HepG2 (cell line): ENCODE results near the gene THSD8. TPM values are rescaled to one million over a fixed set of nuclear protein-coding genes. Genes with fewer than 3 reads are reported as not detected.

Experiments
- CENPT ChIP-seq: sonication (generic); formaldehyde crosslinking; IDR thresholded peaks from 2 replicates; pipeline ENCODE4 v1.8.0; 2022; ENCODE audit warnings: low read depth, mild to moderate bottlenecking, moderate library complexity, missing genetic modification reagents
- HDAC2 ChIP-seq: sonication (generic); formaldehyde crosslinking; IDR thresholded peaks from 2 replicates; pipeline ENCODE4 v1.4.0; 2020; ENCODE audit warnings: missing genetic modification reagents
- IRF2 ChIP-seq: IDR thresholded peaks from 2 replicates; pipeline ENCODE4 v1.6.1; 2018; ENCODE audit warnings: missing genetic modification reagents, missing compliant biosample characterization
- IRF9 ChIP-seq: sonication (generic); formaldehyde crosslinking; IDR thresholded peaks from 2 replicates; pipeline ENCODE4 v1.8.0; 2022; ENCODE audit warnings: missing genetic modification reagents, mild to moderate bottlenecking, borderline replicate concordance
- NFKBIZ ChIP-seq: IDR thresholded peaks from 2 replicates; pipeline ENCODE4 v1.6.1; 2018; ENCODE audit warnings: missing genetic modification reagents, missing compliant biosample characterization
- NKX3-1 ChIP-seq: sonication (generic); formaldehyde crosslinking; IDR thresholded peaks from 2 replicates; pipeline ENCODE4 v1.5.0; 2020; ENCODE audit warnings: missing genetic modification reagents
- SNRNP70 ChIP-seq: fragments of 200-400 bp; formaldehyde crosslinking; IDR thresholded peaks from 2 replicates; pipeline ENCODE4 v1.6.1; 2017; ENCODE audit warnings: mild to moderate bottlenecking, low read depth, low read length, moderate library complexity
- SP1 ChIP-seq, 2 experiments: fragments of 450-650 bp in 1 of 2; sonication (generic) in 1 of 2; formaldehyde crosslinking in 1 of 2; IDR thresholded peaks; 2 replicates each; pipeline versions ENCODE4 v1.4.0 to v1.6.1; 2016 to 2020; ENCODE audit warnings: missing genetic modification reagents in 1 of 2
- SP5 ChIP-seq: IDR thresholded peaks from 2 replicates; pipeline ENCODE4 v1.6.1; 2016; ENCODE audit warnings: low read depth, borderline replicate concordance
- SPEN ChIP-seq: sonication (generic); formaldehyde crosslinking; IDR thresholded peaks from 2 replicates; pipeline ENCODE4 v1.5.1; 2020; ENCODE audit warnings: low read depth, mild to moderate bottlenecking, missing genetic modification reagents
- ZBTB7B ChIP-seq: sonication (generic); formaldehyde crosslinking; IDR thresholded peaks from 2 replicates; pipeline ENCODE4 v1.4.0; 2020; ENCODE audit warnings: missing genetic modification reagents
- ZFP36L2 ChIP-seq: sonication (generic); formaldehyde crosslinking; IDR thresholded peaks from 2 replicates; pipeline ENCODE4 v1.4.0; 2020; ENCODE audit warnings: missing genetic modification reagents
- ZFP41 ChIP-seq: sonication (generic); formaldehyde crosslinking; IDR thresholded peaks from 2 replicates; pipeline ENCODE4 v1.4.0; 2020; ENCODE audit warnings: mild to moderate bottlenecking, missing genetic modification reagents, borderline replicate concordance
- ZNF124 ChIP-seq: sonication (generic); formaldehyde crosslinking; IDR thresholded peaks from 2 replicates; pipeline ENCODE4 v1.4.0; 2020; ENCODE audit warnings: missing genetic modification reagents
- ZNF333 ChIP-seq: sonication (generic); formaldehyde crosslinking; IDR thresholded peaks from 2 replicates; pipeline ENCODE4 v1.4.0; 2020; ENCODE audit warnings: mild to moderate bottlenecking, missing genetic modification reagents, borderline replicate concordance
- ZNF451 ChIP-seq: sonication (generic); formaldehyde crosslinking; IDR thresholded peaks from 2 replicates; pipeline ENCODE4 v1.5.0; 2020; ENCODE audit warnings: mild to moderate bottlenecking, missing genetic modification reagents
- ZNF557 ChIP-seq: sonication (generic); formaldehyde crosslinking; IDR thresholded peaks from 2 replicates; pipeline ENCODE4 v1.4.0; 2020; ENCODE audit warnings: missing genetic modification reagents
- ZNF605 ChIP-seq: sonication (generic); formaldehyde crosslinking; IDR thresholded peaks from 2 replicates; pipeline ENCODE4 v1.8.0; 2022; ENCODE audit warnings: mild to moderate bottlenecking, missing genetic modification reagents
- ZNF777 ChIP-seq: sonication (generic); formaldehyde crosslinking; IDR thresholded peaks from 2 replicates; pipeline ENCODE4 v1.4.0; 2020; ENCODE audit warnings: missing genetic modification reagents
- ZNF780A ChIP-seq: sonication (generic); formaldehyde crosslinking; IDR thresholded peaks from 2 replicates; pipeline ENCODE4 v1.8.0; 2022; ENCODE audit warnings: mild to moderate bottlenecking, missing genetic modification reagents, moderate library complexity
- ZNF883 ChIP-seq: sonication (generic); formaldehyde crosslinking; IDR thresholded peaks from 2 replicates; pipeline ENCODE4 v1.5.1; 2020; ENCODE audit warnings: mild to moderate bottlenecking, missing genetic modification reagents; ENCODE audit errors: not compliant biosample characterization
- polyA plus RNA-seq, 8 experiments: library from polyadenylated mRNA; depleted of rRNA in 3 of 8; stranded (reverse) in 7 of 8; unstranded in 1 of 8; fragments of >200 nt; fragmentation: Illumina TruSeq in 4 of 8; extraction: Trizol in 4 of 8; gene quantifications; 2 replicates each; pipeline versions ENCODE4 v1.2.1 to v1.2.3, GENCODE V29; 2011 to 2016; ENCODE audit warnings: low read depth in 4 of 8, missing spikeins in 1 of 8, mixed read lengths in 1 of 8; ENCODE audit not compliant: insufficient read depth in 1 of 8
- total RNA-seq, 5 experiments: library from RNA; depleted of rRNA; stranded (reverse); fragments of >200 nt; fragmentation: Illumina TruSeq; extraction: Trizol; gene quantifications; 2 replicates each; pipeline ENCODE4 v1.2.3, GENCODE V29; 2016; ENCODE audit warnings: low read depth in 1 of 5
- TF ChIP-seq, protein P1 (sequence below): sonication (generic); formaldehyde crosslinking; IDR thresholded peaks from 2 replicates; pipeline ENCODE4 v1.4.0; 2020; ENCODE audit warnings: low read depth, missing genetic modification reagents
- TF ChIP-seq, protein P2 (sequence below): IDR thresholded peaks from 2 replicates; pipeline ENCODE4 v1.6.1; 2016; ENCODE audit warnings: mild to moderate bottlenecking

The THSD8 gene
- total and polyA plus RNA-seq, 2 of the 13 experiments (the other 11 are each of a cell fraction or from before 2014, with no cell fraction given), result 4.8 to 14.9 TPM

- TF ChIP-seq, protein P1, sequence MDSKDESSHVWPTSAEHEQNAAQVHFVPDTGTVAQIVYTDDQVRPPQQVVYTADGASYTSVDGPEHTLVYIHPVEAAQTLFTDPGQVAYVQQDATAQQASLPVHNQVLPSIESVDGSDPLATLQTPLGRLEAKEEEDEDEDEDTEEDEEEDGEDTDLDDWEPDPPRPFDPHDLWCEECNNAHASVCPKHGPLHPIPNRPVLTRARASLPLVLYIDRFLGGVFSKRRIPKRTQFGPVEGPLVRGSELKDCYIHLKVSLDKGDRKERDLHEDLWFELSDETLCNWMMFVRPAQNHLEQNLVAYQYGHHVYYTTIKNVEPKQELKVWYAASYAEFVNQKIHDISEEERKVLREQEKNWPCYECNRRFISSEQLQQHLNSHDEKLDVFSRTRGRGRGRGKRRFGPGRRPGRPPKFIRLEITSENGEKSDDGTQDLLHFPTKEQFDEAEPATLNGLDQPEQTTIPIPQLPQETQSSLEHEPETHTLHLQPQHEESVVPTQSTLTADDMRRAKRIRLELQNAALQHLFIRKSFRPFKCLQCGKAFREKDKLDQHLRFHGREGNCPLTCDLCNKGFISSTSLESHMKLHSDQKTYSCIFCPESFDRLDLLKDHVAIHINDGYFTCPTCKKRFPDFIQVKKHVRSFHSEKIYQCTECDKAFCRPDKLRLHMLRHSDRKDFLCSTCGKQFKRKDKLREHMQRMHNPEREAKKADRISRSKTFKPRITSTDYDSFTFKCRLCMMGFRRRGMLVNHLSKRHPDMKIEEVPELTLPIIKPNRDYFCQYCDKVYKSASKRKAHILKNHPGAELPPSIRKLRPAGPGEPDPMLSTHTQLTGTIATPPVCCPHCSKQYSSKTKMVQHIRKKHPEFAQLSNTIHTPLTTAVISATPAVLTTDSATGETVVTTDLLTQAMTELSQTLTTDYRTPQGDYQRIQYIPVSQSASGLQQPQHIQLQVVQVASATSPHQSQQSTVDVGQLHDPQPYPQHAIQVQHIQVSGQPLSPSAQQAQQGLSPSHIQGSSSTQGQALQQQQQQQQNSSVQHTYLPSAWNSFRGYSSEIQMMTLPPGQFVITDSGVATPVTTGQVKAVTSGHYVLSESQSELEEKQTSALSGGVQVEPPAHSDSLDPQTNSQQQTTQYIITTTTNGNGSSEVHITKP (CRISPR knock-in tag), result peak; percentile 42; the same call in 1 of the 2 replicates
- peak; percentile 59; the same call in 1 of the 2 replicates for TF ChIP-seq ZBTB7B
- TF ChIP-seq ZFP41, result no peak
- TF ChIP-seq IRF2 (CRISPR knock-in tag), result peak; percentile 62; the same call in 1 of the 2 replicates
- no peak for TF ChIP-seq ZNF451 (CRISPR knock-in tag)
- TF ChIP-seq HDAC2 (CRISPR knock-in tag), result peak; percentile 61; the same call in 1 of the 2 replicates
- TF ChIP-seq ZNF124 (CRISPR knock-in tag), result no peak
- no peak for TF ChIP-seq ZNF557 (CRISPR knock-in tag)
- no peak for TF ChIP-seq CENPT (CRISPR knock-in tag)
- peak; percentile 28; the same call in 1 of the 2 replicates for TF ChIP-seq ZNF605 (CRISPR knock-in tag)
- TF ChIP-seq IRF9, result no peak
- no peak for TF ChIP-seq ZNF333 (CRISPR knock-in tag)
- 0 out of 2 replicates have a peak, but pooled peaks have one; percentile 24 for TF ChIP-seq NKX3-1 (CRISPR knock-in tag)
- TF ChIP-seq SP1 (IDR thresholded peaks at IDR 0.05), result no peak
- peak; percentile 72; the same call in 1 of the 2 replicates for TF ChIP-seq SP1 (CRISPR knock-in tag; IDR thresholded peaks at IDR 0.05)
- no peak for TF ChIP-seq SPEN (CRISPR knock-in tag)
- no peak for TF ChIP-seq SNRNP70
- TF ChIP-seq, protein P2, sequence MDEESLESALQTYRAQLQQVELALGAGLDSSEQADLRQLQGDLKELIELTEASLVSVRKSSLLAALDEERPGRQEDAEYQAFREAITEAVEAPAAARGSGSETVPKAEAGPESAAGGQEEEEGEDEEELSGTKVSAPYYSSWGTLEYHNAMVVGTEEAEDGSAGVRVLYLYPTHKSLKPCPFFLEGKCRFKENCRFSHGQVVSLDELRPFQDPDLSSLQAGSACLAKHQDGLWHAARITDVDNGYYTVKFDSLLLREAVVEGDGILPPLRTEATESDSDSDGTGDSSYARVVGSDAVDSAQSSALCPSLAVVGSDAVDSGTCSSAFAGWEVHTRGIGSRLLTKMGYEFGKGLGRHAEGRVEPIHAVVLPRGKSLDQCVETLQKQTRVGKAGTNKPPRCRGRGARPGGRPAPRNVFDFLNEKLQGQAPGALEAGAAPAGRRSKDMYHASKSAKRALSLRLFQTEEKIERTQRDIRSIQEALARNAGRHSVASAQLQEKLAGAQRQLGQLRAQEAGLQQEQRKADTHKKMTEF (CRISPR knock-in tag), result peak; percentile 42; the same call in 1 of the 2 replicates
- 0 out of 2 replicates have a peak, but pooled peaks have one; percentile 29 for TF ChIP-seq SP5 (CRISPR knock-in tag)
- 0 out of 2 replicates have a peak, but pooled peaks have one; percentile 48 for TF ChIP-seq NFKBIZ (CRISPR knock-in tag)
- TF ChIP-seq ZNF883 (CRISPR knock-in tag), result no peak
- no peak for TF ChIP-seq ZFP36L2 (CRISPR knock-in tag)
- no peak for TF ChIP-seq ZNF780A
- peak; percentile 100 for TF ChIP-seq ZNF777 (CRISPR knock-in tag)
Observed at GRCh38 chr19:12825254-12826131, 23.6 kb downstream of the THSD8 start (continued).
